DMS79 (cell line): Measurements from ENCODE around the gene CALML4.
"Not testable (repeated sequence)": the region's sequence is repeated elsewhere in the genome, so short reads cannot be mapped to it uniquely, and the experiment has no call there.

ENCODE experiments used
- DNase-seq: peaks from one replicate; lab custom pipeline; 2025; lab: John Stamatoyannopoulos, UW

The CALML4 gene

DNA sequence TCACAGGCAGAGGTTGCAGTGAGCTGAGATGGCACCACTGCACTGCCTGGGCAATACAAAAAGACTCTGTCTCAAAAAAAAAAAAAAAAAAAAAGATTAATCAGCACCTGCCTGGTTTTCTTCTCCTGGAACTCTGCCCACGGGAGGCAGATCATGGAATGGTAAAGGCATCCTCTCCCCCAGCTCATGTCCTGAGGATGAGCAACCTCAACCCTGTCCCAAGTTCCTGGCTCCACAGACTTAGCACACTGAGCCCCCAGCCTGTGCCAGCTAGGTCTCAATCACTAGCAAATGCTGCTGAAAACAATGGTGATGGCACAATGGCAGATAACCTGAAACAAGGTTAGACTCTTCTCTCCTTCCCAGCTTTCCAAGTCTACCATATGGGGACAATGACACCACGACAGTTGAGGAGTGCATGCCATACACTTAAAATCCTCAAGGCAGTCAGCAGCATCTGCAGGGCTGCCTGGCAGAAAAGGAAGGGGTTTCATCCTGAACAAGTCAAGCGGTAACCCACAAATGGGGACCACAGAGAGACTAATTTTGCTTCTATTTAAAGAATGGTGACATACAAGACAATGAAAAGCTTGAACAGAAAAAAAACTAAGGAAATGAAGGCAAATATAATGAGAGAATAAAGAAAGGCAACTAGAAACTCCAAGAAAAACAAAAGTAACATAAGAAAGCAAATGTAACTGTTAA lies 19.6 kb upstream of the CALML4 start:
- DNase-seq, result no peak

DNA sequence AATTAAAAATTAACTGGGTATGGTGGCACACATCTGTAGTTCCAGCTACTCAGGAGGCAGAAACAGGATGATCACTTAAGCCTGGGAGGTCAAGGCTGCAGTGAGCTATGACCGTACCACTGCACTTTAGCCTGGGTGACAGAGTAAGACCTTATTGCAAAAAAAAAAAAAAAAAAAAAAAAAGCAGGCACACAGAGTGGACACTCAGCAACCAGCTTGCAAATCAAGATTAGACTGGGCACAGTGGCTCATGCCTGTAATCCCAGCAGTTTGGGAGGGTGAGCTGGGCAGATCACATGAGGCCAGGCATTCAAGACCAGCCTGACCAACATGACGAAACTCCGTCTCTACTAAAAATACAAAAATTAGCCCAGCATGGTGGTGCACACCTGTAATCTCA lies 19.0 kb upstream of the CALML4 start:
- DNase-seq, result no peak

DNA sequence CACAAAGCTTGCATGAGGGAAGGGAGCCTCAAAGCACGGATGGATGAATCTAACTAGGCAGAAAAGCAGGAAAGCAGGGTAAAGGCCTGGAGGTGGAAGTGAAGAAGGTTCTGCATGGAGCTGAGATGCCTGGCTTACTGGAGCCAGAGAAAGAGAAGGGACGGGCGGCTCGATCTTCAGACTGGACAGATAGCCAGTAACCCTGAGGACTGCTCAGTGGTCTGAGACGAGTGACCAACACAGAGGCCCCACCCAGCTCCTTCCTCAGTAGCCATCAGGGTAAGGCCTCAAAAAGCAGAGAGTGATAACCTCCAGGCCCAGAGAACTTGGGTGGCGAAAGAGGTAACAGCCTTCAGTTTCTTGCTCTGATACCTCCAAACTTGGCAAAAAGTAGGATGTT lies 18.0 kb upstream of the CALML4 start:
- DNase-seq, result no peak

DNA sequence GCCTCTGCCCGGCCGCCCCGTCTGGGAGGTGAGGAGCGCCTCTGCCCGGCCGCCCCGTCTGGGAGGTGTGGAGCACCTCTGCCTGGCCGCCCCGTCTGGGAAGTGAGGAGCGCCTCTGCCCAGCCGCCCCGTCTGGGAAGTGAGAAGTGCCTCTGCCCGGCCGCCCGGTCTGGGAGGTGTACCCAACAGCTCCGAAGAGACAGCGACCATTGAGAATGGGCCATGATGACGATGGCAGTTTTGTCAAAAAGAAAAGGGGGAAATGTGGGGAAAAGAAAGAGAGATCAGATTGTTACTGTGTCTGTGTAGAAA lies 17.3 kb upstream of the CALML4 start:
- not testable (repeated sequence) for DNase-seq

DNA sequence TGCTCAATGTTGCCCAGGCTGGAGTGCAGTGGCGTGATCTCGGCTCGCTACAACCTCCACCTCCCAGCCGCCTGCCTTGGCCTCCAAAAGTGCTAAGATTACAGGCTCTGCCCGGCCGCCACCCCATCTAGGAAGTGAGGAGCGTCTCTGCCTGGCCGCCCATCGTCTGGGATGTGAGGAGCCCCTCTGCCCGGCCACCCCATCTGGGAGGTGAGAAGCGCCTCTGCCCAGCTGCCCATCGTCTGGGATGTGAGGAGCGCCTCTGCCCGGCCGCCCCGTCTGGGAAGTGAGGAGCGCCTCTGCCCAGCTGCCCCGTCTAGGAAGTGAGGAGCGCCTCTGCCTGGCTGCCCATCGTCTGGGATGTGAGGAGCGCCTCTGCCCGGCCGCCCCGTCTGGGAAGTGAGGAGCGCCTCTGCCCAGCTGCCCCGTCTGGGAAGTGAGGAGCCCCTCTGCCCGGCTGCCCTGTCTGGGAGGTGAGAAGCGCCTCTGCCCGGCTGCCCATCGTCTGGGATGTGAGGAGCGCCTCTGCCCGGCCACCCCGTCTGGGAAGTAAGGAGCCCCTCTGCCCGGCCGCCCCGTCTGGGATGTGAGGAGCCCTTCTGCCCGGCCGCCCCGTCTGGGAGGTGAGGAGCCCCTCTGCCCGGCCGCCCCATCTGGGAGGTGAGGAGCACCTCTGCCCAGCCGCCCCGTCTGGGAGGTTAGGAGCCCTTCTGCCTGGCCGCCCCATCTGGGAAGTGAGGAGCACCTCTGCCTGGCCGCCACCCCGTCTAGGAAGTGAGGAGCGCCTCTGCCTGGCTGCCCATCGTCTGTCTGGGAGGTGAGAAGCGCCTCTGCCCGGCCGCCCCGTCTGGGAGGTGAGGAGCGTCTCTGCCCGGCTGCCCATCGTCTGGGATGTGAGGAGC lies 16.6 kb upstream of the CALML4 start:
- not testable (repeated sequence) for DNase-seq

DNA sequence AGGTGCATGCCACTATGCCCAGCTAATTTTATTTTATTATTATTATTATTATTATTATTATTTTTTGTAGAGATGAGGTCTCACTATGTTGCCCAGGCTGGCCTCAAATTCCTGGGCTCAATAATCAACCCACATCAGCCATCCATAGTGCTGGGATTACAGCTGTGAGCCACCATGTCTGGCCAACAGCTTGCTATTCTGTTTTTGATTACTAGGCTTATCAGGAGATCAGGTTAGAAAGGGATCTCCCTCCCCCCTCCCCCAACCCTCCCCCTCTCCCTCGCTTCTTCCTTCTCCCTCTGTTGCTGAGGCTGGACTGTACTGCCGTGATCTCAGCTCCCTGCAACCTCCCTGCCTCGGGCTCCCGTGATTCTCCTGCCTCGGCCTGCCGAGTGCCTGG lies 15.8 kb upstream of the CALML4 start:
- no peak for DNase-seq

DNA sequence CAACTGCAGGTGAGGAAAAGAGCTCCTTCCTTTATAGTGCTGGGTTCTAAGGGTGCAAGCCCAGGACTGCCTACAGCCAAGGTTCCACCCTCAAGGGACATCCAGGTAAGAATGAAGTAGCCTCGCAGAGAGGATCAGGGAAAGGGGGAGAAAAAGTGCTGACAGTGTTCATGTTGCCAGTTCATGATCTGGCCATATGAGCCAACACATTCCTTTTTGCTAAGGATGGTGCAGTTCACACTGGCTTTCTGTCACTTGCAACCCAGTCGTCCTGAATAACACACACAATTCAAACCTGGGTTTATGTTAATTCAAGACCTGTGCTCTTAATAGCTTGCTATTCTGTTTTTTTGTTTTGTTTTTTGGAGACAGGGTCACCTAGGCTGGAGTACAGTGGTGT lies 15.4 kb upstream of the CALML4 start:
- DNase-seq, result no peak

DNA sequence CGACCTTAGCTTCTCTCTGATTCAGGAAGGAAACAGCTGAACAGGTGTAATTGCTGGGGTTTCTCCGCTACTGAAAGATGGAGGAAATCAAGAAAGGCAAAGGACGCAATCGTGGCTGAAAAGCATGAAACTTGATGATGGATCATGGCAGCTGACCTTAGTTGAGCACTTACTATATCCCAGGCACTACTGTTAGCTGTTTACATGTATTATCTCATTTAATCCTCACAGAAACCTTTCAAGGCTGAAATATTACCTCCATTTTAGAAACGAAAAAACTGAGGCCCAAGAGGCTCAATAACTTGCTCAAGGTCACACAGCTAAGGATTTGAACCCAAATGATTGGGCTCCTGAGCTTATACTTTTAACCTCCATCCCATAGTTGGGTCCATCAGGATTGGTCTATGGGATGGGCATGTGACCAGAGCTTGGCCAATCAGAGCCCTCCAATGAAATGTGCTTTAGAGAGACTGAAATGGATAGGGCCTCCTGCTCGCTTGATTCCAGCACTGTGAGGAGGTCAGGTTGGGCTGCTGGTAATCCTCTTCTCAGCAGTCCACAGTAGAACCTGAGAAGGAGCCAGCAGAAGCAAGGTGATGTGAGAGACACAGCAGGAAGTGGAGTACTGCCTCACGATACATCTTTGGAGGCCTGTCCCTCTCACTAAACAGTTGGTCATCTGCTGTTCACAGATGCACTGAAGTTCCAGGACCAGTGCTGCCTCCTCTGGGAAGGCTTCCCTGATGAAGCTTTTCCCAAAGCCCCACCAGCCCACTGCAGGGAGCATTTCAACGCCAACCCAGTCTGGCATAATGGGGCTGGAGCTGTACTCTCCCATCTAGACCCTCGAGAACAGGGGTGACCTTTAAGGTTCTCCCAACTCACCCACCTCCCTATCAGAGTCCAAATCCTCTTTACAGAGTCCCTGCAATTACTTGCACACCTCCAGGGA lies 14.0 kb upstream of the CALML4 start:
- no peak for DNase-seq

DNA sequence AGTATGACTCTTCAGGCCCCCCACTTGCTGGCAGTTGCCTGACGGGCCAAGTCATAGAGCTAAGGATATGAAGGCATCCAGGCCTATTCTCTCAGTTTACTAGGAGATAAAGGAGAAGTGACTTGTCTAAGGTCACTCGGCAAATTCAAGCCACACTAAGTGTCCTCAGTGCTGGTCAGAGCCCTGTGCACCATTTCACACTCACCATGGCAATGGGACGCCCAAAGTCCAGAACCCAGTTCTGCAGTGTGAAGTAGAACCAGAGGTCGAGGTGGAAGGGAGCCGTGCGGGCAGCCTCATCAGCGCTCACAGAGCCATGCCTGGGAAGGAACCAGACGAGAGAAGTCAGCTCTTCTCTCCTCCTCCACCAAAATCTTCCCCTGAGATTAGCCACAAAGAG lies 13.2 kb upstream of the CALML4 start:
- DNase-seq, result no peak

DNA sequence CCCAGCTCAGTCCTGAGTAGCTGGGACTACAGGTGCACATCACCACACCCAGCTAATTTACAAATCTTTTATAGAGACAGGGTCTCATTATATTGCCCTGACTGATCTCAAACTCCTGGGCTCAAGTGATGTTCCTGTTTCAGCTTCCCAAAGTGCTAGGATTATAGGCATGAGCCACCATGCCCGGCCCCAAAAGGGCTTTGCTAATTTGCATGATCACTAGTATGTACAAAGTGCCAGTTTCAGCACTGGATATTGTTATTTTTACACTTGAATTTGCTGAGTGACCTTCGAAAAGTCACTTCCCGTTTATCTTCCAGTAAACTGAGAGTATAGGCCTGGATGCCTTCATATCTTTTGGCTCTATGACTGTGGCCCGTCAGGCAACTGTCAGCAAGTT lies 12.2 kb upstream of the CALML4 start:
- no peak for DNase-seq

DNA sequence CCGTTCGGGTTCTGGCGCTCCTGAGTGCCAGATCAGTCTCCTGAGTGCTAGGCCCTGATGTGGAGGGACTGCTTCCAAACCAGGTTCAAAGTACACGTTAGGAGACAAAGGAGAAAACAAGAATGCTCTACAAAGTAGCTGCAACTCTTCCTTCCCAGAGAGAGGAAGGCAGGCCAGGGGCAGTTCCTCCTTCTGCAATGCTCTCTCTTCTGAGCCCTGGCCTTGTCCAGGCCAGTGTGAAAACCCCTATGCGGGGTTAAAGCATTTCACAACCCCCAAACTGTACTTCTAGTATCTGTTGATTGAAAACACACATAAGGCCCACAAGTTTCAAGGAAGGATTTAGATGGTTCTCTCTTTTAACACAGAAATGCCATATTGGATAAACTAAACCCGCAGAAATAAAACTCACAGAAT lies 9.7 kb upstream of the CALML4 start:
- DNase-seq, result no peak

DNA sequence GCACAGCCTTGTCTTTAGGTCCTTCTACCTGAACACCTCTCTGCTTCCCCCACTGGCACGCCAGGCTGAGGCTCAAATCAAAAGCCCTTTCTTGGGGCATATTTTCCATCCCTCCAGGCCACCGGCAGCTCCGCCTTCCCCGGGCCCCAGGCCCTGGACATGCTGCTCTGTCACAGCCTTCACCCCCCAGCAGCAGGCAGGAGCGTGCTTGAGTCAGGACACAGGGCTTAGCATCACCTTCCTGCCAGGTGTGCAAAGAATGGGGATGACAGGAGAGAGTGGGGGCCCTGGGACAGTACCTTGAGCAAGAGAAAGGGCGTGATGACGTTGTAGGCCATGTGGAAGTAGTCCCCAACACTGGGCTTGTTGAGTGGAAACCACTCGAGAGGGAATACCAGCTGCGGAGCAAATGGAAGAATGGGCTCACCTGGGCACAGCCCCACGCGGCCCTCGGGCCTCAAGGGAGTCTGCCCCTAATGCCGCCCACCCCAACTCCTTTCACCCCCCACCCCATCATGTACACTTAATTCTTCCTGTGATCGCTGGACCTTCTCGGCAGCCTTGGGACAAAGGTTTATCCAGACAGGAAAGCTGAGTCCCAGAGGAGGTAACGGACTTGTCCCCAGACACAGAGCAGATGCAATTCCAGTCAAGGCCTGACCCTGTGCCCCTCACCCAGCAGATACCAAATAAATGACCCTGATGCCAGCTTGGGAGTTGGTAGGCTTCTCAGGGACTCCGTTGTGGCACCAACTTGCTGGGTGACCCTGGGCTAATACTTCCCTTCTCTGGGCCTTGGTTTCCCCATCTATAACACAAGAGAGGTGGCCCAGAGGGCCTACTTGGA lies 9.1 kb upstream of the CALML4 start:
- no peak for DNase-seq

DNA sequence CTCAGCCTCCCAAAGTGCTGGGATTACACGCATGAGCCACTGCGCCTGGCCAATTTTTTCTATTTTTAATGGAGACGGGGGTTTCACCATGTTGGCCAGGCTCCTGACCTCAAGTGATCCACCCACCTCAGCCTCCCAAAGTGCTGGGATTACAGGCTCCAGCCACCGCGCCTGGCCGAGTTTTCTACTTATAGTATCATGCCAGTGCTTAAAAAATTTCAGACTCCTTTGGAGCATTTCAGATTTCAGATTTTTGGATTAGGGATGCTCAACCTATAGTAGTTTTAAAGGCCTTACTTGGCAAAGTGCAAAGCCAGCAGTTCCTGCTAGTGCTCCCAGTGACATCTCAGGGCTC lies 8.3 kb upstream of the CALML4 start:
- DNase-seq, result not testable (repeated sequence)

DNA sequence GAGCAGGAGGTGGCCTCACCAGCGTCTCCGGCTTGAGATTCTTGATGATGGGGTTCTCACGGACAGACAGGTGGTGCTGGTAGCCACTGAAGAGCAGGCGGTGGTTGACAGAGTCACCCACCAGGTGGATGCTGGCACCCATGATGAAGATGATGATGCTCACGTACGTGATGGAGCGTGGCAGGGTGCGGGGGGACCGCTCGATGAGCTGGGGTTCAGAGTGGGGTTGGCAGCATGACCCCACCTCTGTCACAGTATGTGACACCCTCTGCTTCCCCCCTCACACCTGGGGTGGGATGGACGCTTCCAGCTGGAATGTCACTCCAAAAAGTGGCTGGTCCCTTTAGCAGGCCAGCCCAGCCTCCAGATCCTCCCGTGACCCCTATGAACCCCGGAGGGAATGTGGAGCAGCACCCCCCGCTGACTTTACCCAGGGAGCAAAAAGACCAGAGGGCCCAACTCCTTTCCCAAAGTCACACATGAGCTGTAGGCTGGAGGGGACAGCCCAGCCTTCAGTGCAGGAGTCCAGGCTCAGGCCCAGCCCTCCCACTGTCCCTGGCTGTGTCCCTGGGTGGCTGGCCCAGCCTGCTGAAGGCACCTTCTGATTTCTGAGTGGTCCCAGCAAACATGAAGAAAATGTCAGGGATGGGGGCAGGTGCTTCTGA lies 6.7 kb upstream of the CALML4 start:
- DNase-seq, result no peak

DNA sequence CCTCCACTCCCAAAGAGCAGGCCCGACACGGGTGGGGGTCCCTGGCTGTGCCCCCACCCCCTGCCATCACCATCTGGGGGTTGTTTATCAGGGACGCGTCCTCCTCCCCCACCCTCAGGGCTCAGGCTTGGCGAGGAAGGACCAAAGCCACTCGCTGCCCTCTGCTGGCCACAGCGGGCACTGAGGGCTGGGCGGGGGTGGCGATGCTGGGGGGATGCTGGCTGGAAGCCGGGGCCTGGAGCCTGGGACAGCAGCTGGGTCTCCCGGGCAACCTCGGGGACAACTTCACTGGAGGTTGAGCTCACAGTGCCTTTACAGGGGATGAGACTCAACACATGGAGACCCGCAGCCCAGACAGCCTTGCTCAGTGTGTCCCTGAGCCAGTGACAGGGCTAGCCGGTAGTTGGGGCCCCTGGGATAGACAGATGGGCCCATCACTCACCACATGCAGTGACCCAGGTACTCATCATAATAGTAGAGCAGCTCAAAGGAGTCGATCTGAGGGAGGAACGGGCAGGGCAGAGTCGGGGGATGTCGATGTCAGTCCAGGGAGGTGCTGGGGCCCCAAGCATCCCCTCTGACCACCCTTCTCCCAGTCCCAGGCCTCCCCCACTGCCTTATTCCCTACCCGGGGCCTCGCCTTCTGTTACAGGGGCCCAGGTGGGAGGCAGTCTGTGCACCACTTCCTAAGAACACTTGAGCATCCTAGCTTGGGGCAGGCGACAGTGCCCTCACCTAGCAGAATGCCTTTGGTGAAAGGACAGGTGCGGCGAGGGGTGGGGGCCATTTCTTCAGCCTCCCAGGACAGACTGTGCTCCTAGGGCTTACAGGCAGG lies 5.9 kb upstream of the CALML4 start:
- DNase-seq, result no peak

DNA sequence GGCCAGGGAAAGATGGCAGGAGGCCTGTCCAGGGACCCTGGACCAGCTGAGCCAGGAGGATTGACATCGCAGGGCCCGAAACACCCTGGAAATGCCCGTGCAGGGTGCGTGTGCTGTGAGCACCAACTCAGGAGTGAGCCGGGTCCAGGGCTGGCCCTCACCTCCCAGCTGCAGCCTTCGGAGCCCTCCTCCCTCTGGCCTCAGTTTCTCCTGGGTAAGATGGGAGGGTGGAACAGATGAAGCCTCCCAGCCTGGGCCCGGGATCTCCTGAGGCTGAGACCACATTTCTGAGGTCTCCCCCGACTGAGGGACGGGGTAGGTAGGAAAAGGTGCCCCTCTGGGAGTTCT lies 5.3 kb upstream of the CALML4 start:
- DNase-seq, result no peak

DNA sequence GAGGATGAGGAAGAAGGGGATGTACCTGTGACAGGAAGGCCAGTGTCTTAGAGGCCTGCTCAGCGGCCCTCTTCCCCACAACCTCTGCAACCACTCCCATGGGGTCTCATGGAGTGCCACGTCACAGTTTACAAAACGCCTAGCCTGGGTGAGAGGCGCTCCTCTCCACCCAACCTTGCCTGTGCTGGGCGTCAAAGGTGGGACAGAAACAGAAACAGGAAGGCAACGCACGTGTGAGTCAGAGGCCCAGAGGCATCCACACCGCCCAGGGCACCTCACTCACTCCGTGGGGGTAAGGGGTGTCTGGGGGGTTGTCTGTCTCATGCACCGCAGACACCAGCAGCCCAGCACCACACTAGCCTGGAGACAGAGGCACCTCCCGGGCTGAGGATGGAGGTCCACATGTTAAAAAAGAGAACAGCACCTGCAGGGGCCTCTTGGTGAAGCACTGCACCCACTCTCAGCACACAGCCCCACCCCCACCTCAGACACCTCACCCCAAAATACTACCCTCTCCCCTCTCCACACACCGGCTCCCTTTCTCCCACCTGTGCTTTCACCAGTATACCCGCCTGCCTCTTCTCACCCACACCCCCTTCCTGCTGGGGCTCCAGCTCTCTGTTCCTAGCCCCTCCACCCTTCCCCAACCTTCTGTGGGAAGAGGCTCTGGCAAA lies 4.7 kb upstream of the CALML4 start:
- no peak for DNase-seq

DNA sequence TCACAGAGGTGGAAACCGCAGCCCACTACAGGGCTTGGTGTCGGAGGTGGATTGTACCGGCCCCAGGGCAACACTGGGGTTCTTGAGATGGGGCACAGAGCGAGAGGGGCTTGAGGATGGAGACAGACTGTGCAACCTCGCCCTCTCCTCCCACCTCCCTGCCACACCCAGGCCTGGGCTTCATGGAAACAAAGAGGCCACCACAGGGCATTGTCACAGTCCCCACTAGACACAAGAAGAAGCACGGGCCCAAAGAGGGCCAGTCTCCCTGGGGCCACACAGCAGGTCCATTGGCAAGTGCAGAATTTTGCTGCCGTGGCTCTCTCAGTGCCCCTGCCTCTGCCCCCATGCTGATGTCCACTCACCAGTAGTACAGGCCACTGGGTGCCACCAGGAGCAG lies 4.1 kb upstream of the CALML4 start:
- no peak for DNase-seq

DNA sequence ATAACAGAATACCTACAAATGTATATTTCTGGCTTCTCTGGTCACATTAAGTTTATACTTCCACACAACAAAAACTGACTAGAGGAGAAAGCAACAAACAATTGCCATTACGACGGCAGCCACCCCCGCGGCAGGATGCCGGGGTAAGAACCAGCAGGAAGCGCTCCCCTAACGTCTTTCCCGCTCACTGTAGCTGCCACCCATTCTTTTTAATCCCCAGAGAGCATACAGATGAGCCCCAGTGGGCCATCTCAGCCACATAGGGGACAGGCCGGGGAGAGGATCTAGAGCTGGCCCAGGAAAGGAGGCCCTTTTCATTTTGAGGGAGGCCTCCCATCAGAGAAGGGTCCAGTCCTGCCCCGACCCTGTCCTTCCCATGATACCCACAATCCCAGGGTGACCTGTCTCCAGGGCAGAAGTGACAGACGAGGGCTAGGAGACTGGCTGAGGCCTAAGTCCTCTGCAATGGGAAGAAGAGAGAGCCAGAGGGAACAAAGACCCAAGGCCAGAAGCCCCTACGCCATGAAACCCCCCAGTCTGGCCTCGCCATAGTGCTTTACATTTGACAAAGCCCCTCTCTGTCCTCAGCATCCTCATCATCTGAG lies 3.6 kb upstream of the CALML4 start:
- DNase-seq, result no peak
